HG03196 (cell line): ENCODE results near the gene TRABD2A.

Experiments used
- ATAC-seq: cut with Tn5 transposase; IDR thresholded peaks from one replicate; pipeline ENCODE4 v1.9.1; 2021; ENCODE audit not compliant: unreplicated experiment

TRABD2A gene

GRCh38 chr2:84904717-84905174, 23.9 kb upstream of the TRABD2A start:
- ATAC-seq, result no peak

- no peak for ATAC-seq
These were observed 23.3 kb upstream of the TRABD2A start for GRCh38 chr2:84904151-84904550.

GRCh38 chr2:84902526-84902925, 21.6 kb upstream of the TRABD2A start:
- ATAC-seq, result no peak

GRCh38 chr2:84901593-84902120, 20.8 kb upstream of the TRABD2A start:
- no peak for ATAC-seq

GRCh38 chr2:84900971-84901370, 20.1 kb upstream of the TRABD2A start:
- ATAC-seq, result no peak

- no peak for ATAC-seq
These were observed 18.7 kb upstream of the TRABD2A start for GRCh38 chr2:84899304-84900204.

GRCh38 chr2:84897773-84898172, 16.9 kb upstream of the TRABD2A start:
- ATAC-seq, result no peak

- no peak for ATAC-seq
These were observed 15.7 kb upstream of the TRABD2A start for GRCh38 chr2:84896567-84896966.

GRCh38 chr2:84894758-84895520, 14.1 kb upstream of the TRABD2A start:
- ATAC-seq, result no peak

GRCh38 chr2:84894131-84894586, 13.3 kb upstream of the TRABD2A start:
- no peak for ATAC-seq

- ATAC-seq, result no peak
These were observed 10.6 kb upstream of the TRABD2A start for GRCh38 chr2:84891355-84892010.

GRCh38 chr2:84889332-84889731, 8.4 kb upstream of the TRABD2A start:
- no peak for ATAC-seq

GRCh38 chr2:84888401-84889276, 7.8 kb upstream of the TRABD2A start:
- peak; percentile 94 for ATAC-seq

- ATAC-seq, result no peak
These were observed 5.9 kb upstream of the TRABD2A start for GRCh38 chr2:84886791-84887190.

- ATAC-seq, result no peak
These were observed 4.2 kb upstream of the TRABD2A start for GRCh38 chr2:84885111-84885510.

- no peak for ATAC-seq
These were observed 3.6 kb upstream of the TRABD2A start for GRCh38 chr2:84884449-84884848.

GRCh38 chr2:84882775-84883550, 2.1 kb upstream of the TRABD2A start:
- no peak for ATAC-seq

GRCh38 chr2:84882414-84882738, 1.5 kb upstream of the TRABD2A start:
- ATAC-seq, result no peak

GRCh38 chr2:84881581-84882413, 913 bp upstream of the TRABD2A start:
- peak; percentile 67 for ATAC-seq
